SK-N-SH (cell line): ENCODE measurements around the gene AHDC1. TPM values are rescaled to one million over a fixed set of nuclear protein-coding genes. Genes with fewer than 3 reads are reported as not detected.

ENCODE experiments used
- CTCF ChIA-PET: fragments of 300-600, 350-600 bp; formaldehyde crosslinking; extraction: SDS; loops from one replicate; lab custom pipeline; 2021; lab: Yijun Ruan, JAX
- POLR2A ChIA-PET: fragments of 350-600 bp; sonication (Branson Sonifier 250); formaldehyde crosslinking; extraction: SDS; loops from one replicate; lab custom pipeline; 2020; ENCODE audit warnings: antibody characterized with exemption, inconsistent platforms; lab: Yijun Ruan, JAX
- DNase-seq: peaks from one replicate; pipeline ENCODE4 v3.0.0; 2012
- H2AFZ ChIP-seq: fragments of 200-600 bp; sonication (generic); 2 replicates; pipeline ENCODE4 v1.8.1; 2016; ENCODE audit warnings: antibody characterized with exemption, mild to moderate bottlenecking, low read depth
- H3F3A ChIP-seq: fragments of 200-600 bp; sonication (generic); replicated peaks from 2 replicates; pipeline ENCODE3; 2016; ENCODE audit warnings: antibody characterized with exemption, mild to moderate bottlenecking; ENCODE audit not compliant: insufficient read depth
- H3K27ac ChIP-seq, 2 experiments: fragments of 200-500 bp in 1 of 2; fragments of 200-600 bp in 1 of 2; sonication (Bioruptor generic) in 1 of 2; sonication (generic), shearing (Covaris generic) in 1 of 2; 2 replicates each; pipeline versions ENCODE4 v1.5.1 to v1.6.1; 2014 to 2016; ENCODE audit warnings: low read depth in 2 of 2, inconsistent platforms in 1 of 2, low read length in 1 of 2, mild to moderate bottlenecking in 1 of 2, mixed read lengths in 1 of 2
- H3K27me3 ChIP-seq: fragments of 200-600 bp; sonication (generic), shearing (Covaris generic); 2 replicates; pipeline ENCODE4 v1.6.1; 2016; ENCODE audit warnings: mixed run types; ENCODE audit not compliant: insufficient read depth
- H3K36me3 ChIP-seq, 2 experiments: fragments of 200-500 bp in 1 of 2; fragments of 200-600 bp in 1 of 2; sonication (Bioruptor generic) in 1 of 2; sonication (generic) in 1 of 2; replicated peaks in 1 of 2; 2 replicates each; pipeline versions ENCODE3 to v1.5.1; 2014 to 2016; ENCODE audit warnings: low read length in 1 of 2, mild to moderate bottlenecking in 1 of 2; ENCODE audit not compliant: insufficient read depth in 2 of 2, control insufficient read depth in 1 of 2
- H3K4me1 ChIP-seq, 2 experiments: fragments of 200-500 bp in 1 of 2; fragments of 200-600 bp in 1 of 2; sonication (Bioruptor generic) in 1 of 2; sonication (generic), shearing (Covaris generic) in 1 of 2; 2 replicates each; pipeline versions ENCODE4 v1.5.1 to v1.6.1; 2014 to 2016; ENCODE audit warnings: low read depth in 1 of 2, low read length in 1 of 2, mixed run types in 1 of 2; ENCODE audit not compliant: insufficient read depth in 2 of 2, control insufficient read depth in 1 of 2
- H3K4me2 ChIP-seq: fragments of 200-600 bp; sonication (generic), shearing (Covaris generic); 2 replicates; pipeline ENCODE4 v1.6.1; 2017; ENCODE audit warnings: mixed run types
- H3K4me3 ChIP-seq, 2 experiments: fragments of 200-500 bp in 1 of 2; fragments of 200-600 bp in 1 of 2; sonication (Bioruptor generic) in 1 of 2; sonication (generic), shearing (Covaris generic) in 1 of 2; 2 replicates each; pipeline versions ENCODE4 v1.5.1 to v1.8.1; 2014 to 2016; ENCODE audit warnings: low read depth in 2 of 2, inconsistent platforms in 1 of 2, low read length in 1 of 2, mild to moderate bottlenecking in 1 of 2, mixed read lengths in 1 of 2, moderate library complexity in 1 of 2
- H3K79me2 ChIP-seq: fragments of 200-600 bp; sonication (generic); 2 replicates; pipeline ENCODE4 v1.8.1; 2017; ENCODE audit warnings: mild to moderate bottlenecking; ENCODE audit not compliant: insufficient read depth
- H3K9ac ChIP-seq: fragments of 200-600 bp; sonication (generic); 2 replicates; pipeline ENCODE4 v1.6.1; 2017; ENCODE audit warnings: mixed run types
- H3K9me2 ChIP-seq: fragments of 200-600 bp; sonication (generic); 2 replicates; pipeline ENCODE4 v1.6.1; 2017; ENCODE audit warnings: mixed run types
- H3K9me3 ChIP-seq: fragments of 200-600 bp; sonication (generic); 2 replicates; pipeline ENCODE4 v1.6.1; 2017; ENCODE audit warnings: mixed run types, mild to moderate bottlenecking, moderate library complexity
- H4K20me1 ChIP-seq: fragments of 200-600 bp; sonication (generic); 2 replicates; pipeline ENCODE4 v1.6.1; 2017; ENCODE audit warnings: mild to moderate bottlenecking, mixed run types; ENCODE audit not compliant: insufficient read depth
- EZH2phosphoT487 ChIP-seq: fragments of 200-600 bp; sonication (generic); IDR thresholded peaks from 2 replicates; pipeline ENCODE4 v1.6.1; 2017; ENCODE audit warnings: low read depth, mixed run types, mild to moderate bottlenecking, antibody characterized with exemption, moderate library complexity, borderline replicate concordance
- GABPA ChIP-seq: IDR thresholded peaks from 2 replicates; pipeline ENCODE4 v1.4.0; 2012; ENCODE audit warnings: low read depth, mild to moderate bottlenecking
- MXI1 ChIP-seq: IDR thresholded peaks from 2 replicates; pipeline ENCODE4 v1.6.1; 2012; ENCODE audit warnings: mild to moderate bottlenecking, low read depth, low read length, improper control_type of control experiment
- POLR2AphosphoS5 ChIP-seq: IDR thresholded peaks from 2 replicates; pipeline ENCODE4 v1.6.1; 2012; ENCODE audit warnings: low read depth, low read length
- RCOR1 ChIP-seq: fragments of 150-350 bp; IDR thresholded peaks from 2 replicates; pipeline ENCODE4 v1.6.1; 2017; ENCODE audit warnings: antibody characterized with exemption, low read length
- RXRA ChIP-seq: IDR thresholded peaks from 2 replicates; pipeline ENCODE4 v1.4.0; 2012; ENCODE audit warnings: low read depth, mild to moderate bottlenecking, borderline replicate concordance
- SMC3 ChIP-seq: IDR thresholded peaks from 2 replicates; pipeline ENCODE4 v1.6.1; 2012; ENCODE audit warnings: low read depth, low read length, improper control_type of control experiment
- YY1 ChIP-seq: IDR thresholded peaks from 2 replicates; pipeline ENCODE4 v1.4.0; 2012; ENCODE audit warnings: low read depth, mild to moderate bottlenecking
- WGBS: methylation state at CpG from one replicate; pipeline ENCODE4 v1.1.6; 2017; ENCODE audit warnings: low lambda C conversion rate; 5-methylcytosine and 5-hydroxymethylcytosine counted together
- polyA plus RNA-seq, 3 experiments: library from polyadenylated mRNA; depleted of rRNA; stranded (reverse); fragments of >200 nt; gene quantifications; 2 replicates each; pipeline ENCODE4 v1.2.3, GENCODE V29; 2012
- TF ChIP-seq, protein P1 (sequence below): IDR thresholded peaks from 2 replicates; pipeline ENCODE4 v1.6.1; 2012; ENCODE audit warnings: mild to moderate bottlenecking, low read depth, low read length, moderate library complexity
- TF ChIP-seq, protein P2 (sequence below): IDR thresholded peaks from 2 replicates; pipeline ENCODE4 v1.4.0; 2012; ENCODE audit warnings: low read depth, borderline replicate concordance

Gene AHDC1
- polyA plus RNA-seq, 1 of the 3 experiments (the other 2 are of a cell fraction): 8.5 TPM

DNA sequence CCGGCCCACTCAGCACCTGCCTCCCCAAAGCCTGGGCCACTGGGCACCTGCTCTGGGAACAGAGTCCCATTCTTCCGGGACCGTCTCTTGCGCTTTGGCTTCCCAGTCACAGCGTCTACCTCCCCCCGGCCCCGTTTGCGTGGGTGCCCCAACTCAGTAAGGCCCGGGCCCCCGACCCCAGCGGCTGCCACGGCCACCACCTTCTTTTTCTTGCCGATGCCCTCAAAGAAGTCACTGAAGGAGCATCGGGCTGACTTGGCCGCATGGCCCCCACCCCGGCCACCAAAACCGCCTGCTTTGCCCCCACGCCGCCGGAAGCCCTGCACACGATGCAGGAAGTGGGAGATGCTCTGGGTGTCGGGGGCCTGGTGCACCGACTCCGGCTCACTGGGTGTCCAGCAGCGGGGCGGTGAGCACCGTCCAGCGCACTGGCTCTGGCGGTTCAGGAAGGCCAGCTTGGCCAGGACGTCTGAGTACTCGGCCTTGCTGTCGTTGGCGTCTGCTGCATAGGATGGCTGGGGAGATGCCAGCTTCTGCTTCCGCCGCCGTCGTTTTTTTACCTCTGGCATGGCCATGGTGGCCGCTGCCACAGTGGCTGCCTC is 54.0 kb downstream of the AHDC1 start:
- no peaks in the 10 kb centered on the region for H3K27me3 ChIP-seq
- H4K20me1 ChIP-seq: no peaks in the 10 kb centered on the region
- peaks cover 0 to 6% of the 10 kb centered on the region in 2 experiments; a peak in 2 of 4 replicates for H3K4me1 ChIP-seq
- H3K27ac ChIP-seq: no peak overlapping the region
- H3K9ac ChIP-seq: no peak overlapping the region
- DNase-seq: no peak
- WGBS: 97% methylated on average over 24 of the region's 38 CpGs
- no peaks in the 10 kb centered on the region for H3K9me2 ChIP-seq
- no peak overlapping the region for H2AFZ ChIP-seq
- H3K36me3 ChIP-seq: peaks cover 8 to 66% of the 10 kb centered on the region in 2 experiments
- ChIA-PET POLR2A (no interaction called here), CTCF (interaction anchor here (1.0 to 1.4 kb wide), 4 partner anchors 13 to 184 kb away, joined by 3 to 4 read pairs (median 3); no protein-coding TSS in a partner anchor)
- peaks cover 17% of the 10 kb centered on the region; the same call in 1 of the 2 replicates for H3K79me2 ChIP-seq
- H3K9me3 ChIP-seq: no peaks in the 10 kb centered on the region
- H3K4me3 ChIP-seq: no peak overlapping the region
- TF ChIP-seq POLR2AphosphoS5 (no peak), RXRA (no peak), GABPA (no peak), EZH2phosphoT487 (no peak), SMC3 (no peak), RCOR1 (no peak), YY1 (no peak), MXI1 (no peak)
- TF ChIP-seq, protein P1, sequence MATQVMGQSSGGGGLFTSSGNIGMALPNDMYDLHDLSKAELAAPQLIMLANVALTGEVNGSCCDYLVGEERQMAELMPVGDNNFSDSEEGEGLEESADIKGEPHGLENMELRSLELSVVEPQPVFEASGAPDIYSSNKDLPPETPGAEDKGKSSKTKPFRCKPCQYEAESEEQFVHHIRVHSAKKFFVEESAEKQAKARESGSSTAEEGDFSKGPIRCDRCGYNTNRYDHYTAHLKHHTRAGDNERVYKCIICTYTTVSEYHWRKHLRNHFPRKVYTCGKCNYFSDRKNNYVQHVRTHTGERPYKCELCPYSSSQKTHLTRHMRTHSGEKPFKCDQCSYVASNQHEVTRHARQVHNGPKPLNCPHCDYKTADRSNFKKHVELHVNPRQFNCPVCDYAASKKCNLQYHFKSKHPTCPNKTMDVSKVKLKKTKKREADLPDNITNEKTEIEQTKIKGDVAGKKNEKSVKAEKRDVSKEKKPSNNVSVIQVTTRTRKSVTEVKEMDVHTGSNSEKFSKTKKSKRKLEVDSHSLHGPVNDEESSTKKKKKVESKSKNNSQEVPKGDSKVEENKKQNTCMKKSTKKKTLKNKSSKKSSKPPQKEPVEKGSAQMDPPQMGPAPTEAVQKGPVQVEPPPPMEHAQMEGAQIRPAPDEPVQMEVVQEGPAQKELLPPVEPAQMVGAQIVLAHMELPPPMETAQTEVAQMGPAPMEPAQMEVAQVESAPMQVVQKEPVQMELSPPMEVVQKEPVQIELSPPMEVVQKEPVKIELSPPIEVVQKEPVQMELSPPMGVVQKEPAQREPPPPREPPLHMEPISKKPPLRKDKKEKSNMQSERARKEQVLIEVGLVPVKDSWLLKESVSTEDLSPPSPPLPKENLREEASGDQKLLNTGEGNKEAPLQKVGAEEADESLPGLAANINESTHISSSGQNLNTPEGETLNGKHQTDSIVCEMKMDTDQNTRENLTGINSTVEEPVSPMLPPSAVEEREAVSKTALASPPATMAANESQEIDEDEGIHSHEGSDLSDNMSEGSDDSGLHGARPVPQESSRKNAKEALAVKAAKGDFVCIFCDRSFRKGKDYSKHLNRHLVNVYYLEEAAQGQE: no peak
- TF ChIP-seq, protein P2, sequence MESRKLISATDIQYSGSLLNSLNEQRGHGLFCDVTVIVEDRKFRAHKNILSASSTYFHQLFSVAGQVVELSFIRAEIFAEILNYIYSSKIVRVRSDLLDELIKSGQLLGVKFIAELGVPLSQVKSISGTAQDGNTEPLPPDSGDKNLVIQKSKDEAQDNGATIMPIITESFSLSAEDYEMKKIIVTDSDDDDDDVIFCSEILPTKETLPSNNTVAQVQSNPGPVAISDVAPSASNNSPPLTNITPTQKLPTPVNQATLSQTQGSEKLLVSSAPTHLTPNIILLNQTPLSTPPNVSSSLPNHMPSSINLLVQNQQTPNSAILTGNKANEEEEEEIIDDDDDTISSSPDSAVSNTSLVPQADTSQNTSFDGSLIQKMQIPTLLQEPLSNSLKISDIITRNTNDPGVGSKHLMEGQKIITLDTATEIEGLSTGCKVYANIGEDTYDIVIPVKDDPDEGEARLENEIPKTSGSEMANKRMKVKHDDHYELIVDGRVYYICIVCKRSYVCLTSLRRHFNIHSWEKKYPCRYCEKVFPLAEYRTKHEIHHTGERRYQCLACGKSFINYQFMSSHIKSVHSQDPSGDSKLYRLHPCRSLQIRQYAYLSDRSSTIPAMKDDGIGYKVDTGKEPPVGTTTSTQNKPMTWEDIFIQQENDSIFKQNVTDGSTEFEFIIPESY: no peak
- H3K4me2 ChIP-seq: no peak overlapping the region
- H3F3A ChIP-seq: no peaks in the 10 kb centered on the region
